ENCODE results near the gene ADAMTS15. TPM values are rescaled to one million over a fixed set of nuclear protein-coding genes. Genes with fewer than 3 reads are reported as not detected.

ADAMTS15 gene
- total RNA-seq, 6 experiments from 2014 or later, result 0.19 to 1.1 (median 0.31) TPM; not detected in 1

DNA sequence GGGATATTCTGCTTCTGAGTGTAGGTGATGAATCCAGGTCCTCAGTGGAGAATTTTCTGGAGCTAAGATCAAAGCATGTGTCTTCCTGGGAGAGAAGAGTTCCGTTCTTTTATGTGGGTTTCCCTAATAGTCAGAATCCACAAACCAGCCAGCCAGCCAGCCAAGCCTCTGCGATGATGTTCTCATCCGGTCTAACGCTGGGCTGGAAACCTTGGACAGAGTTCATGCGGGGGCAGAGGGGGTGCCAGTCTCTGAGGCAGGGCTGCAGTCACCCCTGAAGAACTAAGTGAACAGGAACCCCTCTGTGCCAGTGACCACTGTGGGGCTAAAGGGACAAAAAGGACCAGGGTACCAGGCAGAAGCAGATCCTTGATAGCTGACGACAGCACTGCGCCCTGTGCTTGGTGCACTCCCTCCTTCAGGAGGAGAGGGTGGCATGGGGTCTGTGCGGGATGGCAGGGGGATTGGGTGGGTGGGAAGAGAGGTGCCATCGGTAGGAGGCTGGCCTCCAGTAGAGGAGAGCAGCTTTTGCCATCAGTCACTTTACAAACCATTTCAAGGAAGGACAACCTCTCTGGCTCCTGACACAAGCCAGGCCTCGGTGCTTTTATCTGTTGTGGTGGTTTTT is 27.1 kb downstream of the ADAMTS15 start:
- Histone ChIP-seq H3K4me3 (no peak overlapping the region), H3K27me3 (no peaks in the 10 kb centered on the region), H3K9me3 (no peaks in the 10 kb centered on the region), H3K27ac (no peak overlapping the region), H3K4me1 (no peaks in the 10 kb centered on the region), H3K36me3 (no peaks in the 10 kb centered on the region)
- TF ChIP-seq POLR2A (IDR thresholded peaks at IDR 0.05) (no peak), CTCF (IDR thresholded peaks at IDR 0.05) (no peak)
- intact Hi-C loops (cut with DNase I), result no loop called here
- no peak for ATAC-seq
- WGBS (ENCODE audit: insufficient coverage, low coverage, low lambda C conversion rate, missing lambda C conversion rate), result 56% methylated on average over 1 of the region's 10 CpGs
- DNase-seq, result no peak

DNA sequence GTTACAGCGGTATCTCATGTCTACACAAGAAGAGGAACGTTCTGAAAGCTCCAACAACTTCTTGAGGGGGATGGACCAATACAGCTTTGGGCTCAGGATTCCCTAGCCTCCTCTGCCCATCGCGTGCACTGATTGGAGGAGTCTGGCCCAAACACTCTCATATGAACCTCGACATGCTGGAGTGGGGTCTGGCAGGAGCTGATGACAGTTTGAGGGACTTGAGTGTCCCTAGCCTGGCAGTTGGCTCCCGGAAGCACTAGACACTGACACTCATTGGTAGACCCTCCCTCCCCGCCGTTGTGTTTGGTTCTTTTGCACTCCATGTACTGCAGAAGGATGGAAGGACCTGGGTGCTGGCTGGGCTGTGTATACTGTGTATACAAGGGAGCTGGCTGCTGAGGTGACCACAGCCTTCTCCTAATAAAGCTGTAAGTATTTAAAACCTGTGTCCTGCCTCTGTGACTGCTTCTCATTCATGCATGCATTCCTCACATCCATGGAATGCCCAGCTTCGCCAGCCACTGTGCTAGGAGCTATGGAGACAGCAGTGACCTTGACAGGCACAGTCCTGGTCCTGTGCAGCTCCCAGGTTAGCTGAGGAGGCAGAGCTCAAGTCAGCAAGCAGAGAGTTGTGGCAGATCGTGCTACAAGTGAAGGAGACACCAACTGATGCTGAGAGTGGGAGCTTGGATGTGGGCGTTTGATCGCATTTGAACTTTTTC is 27.9 kb downstream of the ADAMTS15 start:
- DNase-seq (no peak), ATAC-seq (no peak)
- Histone ChIP-seq H3K27me3 (no peaks in the 10 kb centered on the region), H3K27ac (no peak overlapping the region), H3K4me1 (no peaks in the 10 kb centered on the region), H3K36me3 (no peaks in the 10 kb centered on the region), H3K9me3 (no peaks in the 10 kb centered on the region), H3K4me3 (no peak overlapping the region)
- 67% methylated on average over 7 of the region's 12 CpGs for WGBS (ENCODE audit: insufficient coverage, low coverage, low lambda C conversion rate, missing lambda C conversion rate)
- TF ChIP-seq POLR2A (IDR thresholded peaks at IDR 0.05) (no peak), CTCF (IDR thresholded peaks at IDR 0.05) (no peak)
- intact Hi-C loops (cut with DNase I), result no loop called here

DNA sequence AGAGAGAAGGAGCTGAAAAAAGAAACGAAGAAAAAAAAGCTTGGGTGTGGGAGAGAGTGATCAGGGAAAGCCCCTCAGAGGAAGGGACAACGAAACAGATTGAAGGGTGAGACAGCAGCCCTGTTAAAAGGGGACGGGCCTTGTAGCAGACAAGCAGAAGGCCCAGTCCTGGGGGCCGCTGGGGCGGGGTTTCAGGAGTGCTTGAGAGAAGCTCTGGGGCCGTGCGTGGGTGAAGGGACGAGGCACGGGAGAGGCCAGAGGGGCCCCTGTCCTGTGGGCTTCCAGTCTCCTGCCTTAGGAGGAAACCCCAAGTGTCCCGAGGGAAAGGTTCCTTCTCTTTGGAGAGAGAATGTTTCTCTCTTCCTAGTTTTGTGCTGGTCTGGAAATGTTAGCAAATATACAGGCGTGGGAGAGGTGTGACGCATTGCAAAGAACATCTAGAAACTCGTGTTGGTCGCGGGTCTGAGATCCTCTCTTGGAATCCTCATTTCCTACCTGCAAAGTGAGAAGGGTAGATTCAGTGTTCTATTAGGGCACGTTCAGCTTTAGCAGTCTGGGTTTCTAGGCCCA is 28.6 kb downstream of the ADAMTS15 start:
- Histone ChIP-seq H3K27ac (peak overlapping the region in 1 of 3 donors; percentile 26), H3K27me3 (no peaks in the 10 kb centered on the region), H3K36me3 (no peaks in the 10 kb centered on the region), H3K4me1 (no peaks in the 10 kb centered on the region), H3K9me3 (no peaks in the 10 kb centered on the region), H3K4me3 (no peak overlapping the region)
- intact Hi-C loops (cut with DNase I), result no loop called here
- 61% methylated on average over 12 of the region's 16 CpGs for WGBS (ENCODE audit: insufficient coverage, low coverage, low lambda C conversion rate, missing lambda C conversion rate)
- DNase-seq, result no peak
- ATAC-seq, result no peak
- no peak for TF ChIP-seq CTCF (IDR thresholded peaks at IDR 0.05)
- TF ChIP-seq POLR2A (IDR thresholded peaks at IDR 0.05), result no peak

- H3K9me3 ChIP-seq, result no peaks in the 10 kb centered on the region
- 55% methylated on average over 4 of the region's 6 CpGs for WGBS (ENCODE audit: insufficient coverage, low coverage, low lambda C conversion rate, missing lambda C conversion rate)
- H3K36me3 ChIP-seq, result no peaks in the 10 kb centered on the region
- no peak for ATAC-seq
- DNase-seq, result no peak
- intact Hi-C loops (cut with DNase I), result no loop called here
- H3K27ac ChIP-seq, result peak overlapping the region in 1 of 3 donors; percentile 26
- no peaks in the 10 kb centered on the region for H3K27me3 ChIP-seq
- H3K4me1 ChIP-seq, result no peaks in the 10 kb centered on the region
- TF ChIP-seq POLR2A (IDR thresholded peaks at IDR 0.05) (no peak), CTCF (IDR thresholded peaks at IDR 0.05) (no peak)
- no peak overlapping the region for H3K4me3 ChIP-seq
These were observed 29.2 kb downstream of the ADAMTS15 start for GRCh38 chr11:130477586-130478203.
